H9 (cell line): ENCODE results near the gene SLC25A41. TPM values are rescaled to one million over a fixed set of nuclear protein-coding genes. Genes with fewer than 3 reads are reported as not detected.

Experiments
- DNase-seq: peaks from one replicate; pipeline ENCODE4 v3.0.0-alpha.2; 2017
- H2AFZ ChIP-seq: one replicate; pipeline ENCODE4 v1.6.1; 2013; ENCODE audit warnings: mild to moderate bottlenecking, low read length, control low read depth, moderate library complexity
- H2AK5ac ChIP-seq: 2 replicates; pipeline ENCODE4 v1.6.1; 2013; ENCODE audit warnings: low read length, control low read depth, mixed read lengths; ENCODE audit not compliant: insufficient read length
- H2BK120ac ChIP-seq: one replicate; pipeline ENCODE4 v1.6.1; 2013; ENCODE audit warnings: low read depth, mild to moderate bottlenecking, low read length, control low read depth, inconsistent platforms; ENCODE audit not compliant: poor library complexity, severe bottlenecking
- H2BK12ac ChIP-seq: 2 replicates; pipeline ENCODE4 v1.6.1; 2013; ENCODE audit warnings: low read length, control low read depth, mixed read lengths, low read depth; ENCODE audit not compliant: insufficient read length
- H2BK15ac ChIP-seq: 2 replicates; pipeline ENCODE4 v1.6.1; 2013; ENCODE audit warnings: low read depth, low read length, control low read depth
- H2BK20ac ChIP-seq: one replicate; pipeline ENCODE4 v1.6.1; 2013; ENCODE audit warnings: low read depth, mild to moderate bottlenecking, low read length, control low read depth, inconsistent platforms; ENCODE audit not compliant: poor library complexity, severe bottlenecking
- H2BK5ac ChIP-seq: 2 replicates; pipeline ENCODE4 v1.6.1; 2013; ENCODE audit warnings: low read length, control low read depth, mixed read lengths; ENCODE audit not compliant: insufficient read length
- H3K14ac ChIP-seq: 2 replicates; pipeline ENCODE4 v1.6.1; 2013; ENCODE audit warnings: low read length, control low read depth; ENCODE audit not compliant: insufficient read depth
- H3K18ac ChIP-seq: 2 replicates; pipeline ENCODE4 v1.6.1; 2013; ENCODE audit warnings: low read depth, mild to moderate bottlenecking, mixed read lengths, low read length, control low read depth; ENCODE audit not compliant: insufficient read length
- H3K23ac ChIP-seq: 2 replicates; pipeline ENCODE4 v1.6.1; 2013; ENCODE audit warnings: low read length, control low read depth, mixed read lengths, low read depth; ENCODE audit not compliant: insufficient read length
- H3K23me2 ChIP-seq: 2 replicates; pipeline ENCODE4 v1.6.1; 2013; ENCODE audit warnings: low read depth, mild to moderate bottlenecking, mixed read lengths, low read length, control low read depth; ENCODE audit not compliant: insufficient read length, poor library complexity, severe bottlenecking
- H3K27ac ChIP-seq: 2 replicates; pipeline ENCODE4 v1.5.1; 2013; ENCODE audit warnings: low read length, control low read depth, mixed read lengths, low read depth; ENCODE audit not compliant: insufficient read length
- H3K27me3 ChIP-seq: 2 replicates; pipeline ENCODE4 v1.6.1; 2013; ENCODE audit warnings: low read length, control low read depth, inconsistent platforms; ENCODE audit not compliant: insufficient read depth
- H3K4ac ChIP-seq: 2 replicates; pipeline ENCODE4 v1.6.1; 2013; ENCODE audit warnings: low read depth, mild to moderate bottlenecking, control low read depth, inconsistent platforms, low read length, moderate library complexity
- H3K4me1 ChIP-seq: 2 replicates; pipeline ENCODE4 v1.6.1; 2013; ENCODE audit warnings: low read length, control low read depth, inconsistent platforms; ENCODE audit not compliant: insufficient read depth
- H3K4me2 ChIP-seq: 2 replicates; pipeline ENCODE4 v1.6.1; 2013; ENCODE audit warnings: low read length, control low read depth, mixed read lengths; ENCODE audit not compliant: insufficient read length, insufficient read depth
- H3K56ac ChIP-seq: 2 replicates; pipeline ENCODE4 v1.6.1; 2013; ENCODE audit warnings: low read depth, mild to moderate bottlenecking, mixed read lengths, low read length, control low read depth; ENCODE audit not compliant: insufficient read length
- H3K79me1 ChIP-seq: 2 replicates; pipeline ENCODE4 v1.6.1; 2013; ENCODE audit warnings: low read depth, mild to moderate bottlenecking, moderate library complexity, low read length, control low read depth, inconsistent platforms; ENCODE audit not compliant: insufficient read depth, poor library complexity, severe bottlenecking
- H3K79me2 ChIP-seq: 2 replicates; pipeline ENCODE4 v1.6.1; 2013; ENCODE audit warnings: low read length, control low read depth, inconsistent platforms; ENCODE audit not compliant: insufficient read depth
- H3K9ac ChIP-seq: 2 replicates; pipeline ENCODE4 v1.6.1; 2013; ENCODE audit warnings: low read length, control low read depth, mixed read lengths; ENCODE audit not compliant: insufficient read length; ENCODE audit errors: extremely low read depth
- H3K9me3 ChIP-seq: one replicate; pipeline ENCODE4 v1.6.1; 2013; ENCODE audit warnings: low read depth, low read length, inconsistent platforms; ENCODE audit not compliant: control insufficient read depth
- H3T11ph ChIP-seq: one replicate; pipeline ENCODE4 v1.6.1; 2013; ENCODE audit warnings: mild to moderate bottlenecking, low read length, control low read depth, inconsistent platforms
- H4K20me1 ChIP-seq: one replicate; pipeline ENCODE4 v1.6.1; 2013; ENCODE audit not compliant: control insufficient read depth, insufficient read length, insufficient read depth
- H4K5ac ChIP-seq: 2 replicates; pipeline ENCODE4 v1.6.1; 2013; ENCODE audit warnings: low read depth, mild to moderate bottlenecking, mixed read lengths, low read length, control low read depth; ENCODE audit not compliant: insufficient read length
- H4K8ac ChIP-seq: replicated peaks from 2 replicates; pipeline ENCODE4 v1.6.1; 2013; ENCODE audit warnings: low read length, control low read depth, mixed read lengths, low read depth; ENCODE audit not compliant: insufficient read length
- H4K91ac ChIP-seq: 2 replicates; pipeline ENCODE4 v1.6.1; 2013; ENCODE audit warnings: low read depth, mild to moderate bottlenecking, moderate library complexity, mixed read lengths, low read length, control low read depth; ENCODE audit not compliant: insufficient read length
- H3K27ac Mint-ChIP-seq, 3 experiments: 2 replicates in 2 of 3; 3 replicates in 1 of 3; pipeline ENCODE4 v1.8.0; 2020 to 2021; ENCODE audit warnings: mixed read lengths in 3 of 3, mild to moderate bottlenecking in 1 of 3, moderate library complexity in 1 of 3
- H3K27me3 Mint-ChIP-seq: 2 replicates; pipeline ENCODE4 v1.8.0; 2021; ENCODE audit warnings: low read depth, mild to moderate bottlenecking, moderate library complexity, mixed read lengths
- H3K36me3 Mint-ChIP-seq, 3 experiments: 2 replicates in 2 of 3; 3 replicates in 1 of 3; pipeline ENCODE4 v1.8.0; 2020 to 2021; ENCODE audit warnings: low read depth in 3 of 3, mixed read lengths in 3 of 3; ENCODE audit not compliant: insufficient read depth in 1 of 3
- H3K4me1 Mint-ChIP-seq, 2 experiments: 2 replicates each; pipeline ENCODE4 v1.8.0; 2020; ENCODE audit warnings: mixed read lengths in 2 of 2
- H3K4me3 Mint-ChIP-seq, 2 experiments: 2 replicates in 1 of 2; 3 replicates in 1 of 2; pipeline ENCODE4 v1.8.0; 2020 to 2021; ENCODE audit warnings: mild to moderate bottlenecking in 2 of 2, mixed read lengths in 2 of 2, moderate library complexity in 1 of 2
- H3K9me3 Mint-ChIP-seq, 2 experiments: 2 replicates in 1 of 2; 3 replicates in 1 of 2; pipeline ENCODE4 v1.8.0; 2020; ENCODE audit warnings: mild to moderate bottlenecking in 2 of 2, mixed read lengths in 2 of 2, moderate library complexity in 1 of 2
- WGBS: extraction: QIAGEN DNeasy Blood & Tissue Kit; methylation state at CpG from one replicate; pipeline ENCODE4 v1.1.7; 2013; ENCODE audit warnings: missing lambda C conversion rate, low lambda C conversion rate, mixed read lengths; ENCODE audit not compliant: insufficient read length; ENCODE audit errors: extremely low coverage; 5-methylcytosine and 5-hydroxymethylcytosine counted together
- total RNA-seq: library from RNA; stranded (reverse); gene quantifications from 2 replicates; pipeline ENCODE4 v1.2.1, GENCODE V29; 2021
- TF ChIP-seq, protein P1 (sequence below): fragments of 200-600 bp; sonication (generic); conservative IDR thresholded peaks from 3 replicates; pipeline ENCODE4 v1.8.0; 2021; ENCODE audit warnings: antibody characterized with exemption, mild to moderate bottlenecking

The SLC25A41 gene
- total RNA-seq, 1 experiment from 2014 or later, result 0.20 TPM

DNA sequence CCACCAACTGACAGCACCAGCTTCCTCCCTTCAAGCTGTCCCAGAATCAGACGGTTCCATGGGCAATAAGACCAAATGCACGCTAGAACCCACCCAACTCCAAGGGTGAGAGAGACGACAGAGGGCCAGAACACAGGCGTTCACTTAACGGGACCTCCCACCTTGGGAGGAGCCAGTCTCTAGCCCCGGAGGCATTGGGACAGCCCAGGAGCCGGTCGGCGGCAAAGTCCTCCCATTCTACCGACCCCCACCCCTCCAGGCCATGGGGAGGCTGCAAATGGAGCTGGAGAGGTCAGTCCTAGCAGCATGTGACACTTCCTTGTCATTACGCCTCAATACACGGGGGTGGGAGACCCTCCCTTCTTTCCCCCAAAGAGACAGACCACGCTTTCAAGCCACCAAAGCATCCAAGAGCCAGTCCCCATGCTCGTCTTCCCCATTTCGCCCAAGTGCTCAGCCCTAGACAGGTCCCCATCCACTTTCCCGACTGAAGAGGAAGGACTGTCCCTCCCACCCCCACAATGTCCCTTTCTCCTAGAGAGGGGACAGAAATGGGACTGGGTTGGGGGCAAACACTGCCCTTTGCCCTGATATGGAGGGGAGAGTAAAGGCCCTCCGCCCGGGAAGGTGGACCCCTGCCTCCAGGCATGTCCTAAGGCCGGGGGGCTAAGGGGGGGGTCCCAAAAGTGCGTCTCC lies 9.9 kb downstream of the SLC25A41 start:
- DNase-seq, result peak; percentile 75
- Histone ChIP-seq H3K14ac (no peak overlapping the region), H3K4me1 (no peaks in the 10 kb centered on the region), H4K8ac (no peak overlapping the region), H3K23ac (no peak overlapping the region), H2AK5ac (no peak overlapping the region), H4K20me1 (no peaks in the 10 kb centered on the region), H2BK15ac (no peak overlapping the region), H4K91ac (no peak overlapping the region), H2BK20ac (no peak overlapping the region), H3K4me2 (peak overlapping the region; percentile 78), H3K56ac (no peak overlapping the region), H3K9me3 (no peaks in the 10 kb centered on the region), H3T11ph (no peak overlapping the region), H3K79me2 (peaks cover 44% of the 10 kb centered on the region), H3K23me2 (peaks cover 4% of the 10 kb centered on the region), H3K9ac (peak overlapping the region; percentile 64), H3K18ac (no peak overlapping the region), H3K27ac (no peak overlapping the region), H3K27me3 (no peaks in the 10 kb centered on the region), H3K4ac (no peak overlapping the region), H2BK12ac (no peak overlapping the region), H3K79me1 (peaks cover 3% of the 10 kb centered on the region), H4K5ac (no peak overlapping the region), H2BK120ac (no peak overlapping the region), H2AFZ (no peak overlapping the region), H2BK5ac (no peak overlapping the region)
- TF ChIP-seq, protein P1, sequence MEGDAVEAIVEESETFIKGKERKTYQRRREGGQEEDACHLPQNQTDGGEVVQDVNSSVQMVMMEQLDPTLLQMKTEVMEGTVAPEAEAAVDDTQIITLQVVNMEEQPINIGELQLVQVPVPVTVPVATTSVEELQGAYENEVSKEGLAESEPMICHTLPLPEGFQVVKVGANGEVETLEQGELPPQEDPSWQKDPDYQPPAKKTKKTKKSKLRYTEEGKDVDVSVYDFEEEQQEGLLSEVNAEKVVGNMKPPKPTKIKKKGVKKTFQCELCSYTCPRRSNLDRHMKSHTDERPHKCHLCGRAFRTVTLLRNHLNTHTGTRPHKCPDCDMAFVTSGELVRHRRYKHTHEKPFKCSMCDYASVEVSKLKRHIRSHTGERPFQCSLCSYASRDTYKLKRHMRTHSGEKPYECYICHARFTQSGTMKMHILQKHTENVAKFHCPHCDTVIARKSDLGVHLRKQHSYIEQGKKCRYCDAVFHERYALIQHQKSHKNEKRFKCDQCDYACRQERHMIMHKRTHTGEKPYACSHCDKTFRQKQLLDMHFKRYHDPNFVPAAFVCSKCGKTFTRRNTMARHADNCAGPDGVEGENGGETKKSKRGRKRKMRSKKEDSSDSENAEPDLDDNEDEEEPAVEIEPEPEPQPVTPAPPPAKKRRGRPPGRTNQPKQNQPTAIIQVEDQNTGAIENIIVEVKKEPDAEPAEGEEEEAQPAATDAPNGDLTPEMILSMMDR, result no peak
- Mint-ChIP-seq H3K36me3 (peaks cover 32 to 57% (median 51%) of the 10 kb centered on the region in 3 experiments), H3K4me1 (peaks cover 10 to 15% of the 10 kb centered on the region in 2 experiments), H3K4me3 (peak overlapping the region; percentile 92 to 93), H3K27me3 (peaks cover 4% of the 10 kb centered on the region; the same call in 1 of the 2 replicates), H3K27ac (peak overlapping the region; percentile 73 to 93 (median 91)), H3K9me3 (peaks cover 6 to 8% of the 10 kb centered on the region in 2 experiments)
- WGBS, result no CpG with 5 or more reads among the region's 20 CpGs
